CD14-positive monocyte (primary cell): ENCODE measurements around the gene RGS3. TPM values are rescaled to one million over a fixed set of nuclear protein-coding genes. Genes with fewer than 3 reads are reported as not detected.

Experiments used
- DNase-seq, 3 donors: peaks; one replicate each; pipeline ENCODE4 v3.0.0-alpha.2; 2011 to 2022
- H2AFZ ChIP-seq: 2 replicates; pipeline ENCODE4 v1.6.0; 2012; ENCODE audit warnings: mild to moderate bottlenecking, low read depth, low read length, inconsistent platforms; ENCODE audit not compliant: insufficient read depth, poor library complexity, severe bottlenecking
- H3K27ac ChIP-seq, 2 donors: 1 replicate in 1 of 2; 2 replicates in 1 of 2; pipeline ENCODE4 v1.5.1; 2012 to 2013; ENCODE audit warnings: low read length in 2 of 2, control low read depth in 1 of 2, inconsistent platforms in 1 of 2, low read depth in 1 of 2, mild to moderate bottlenecking in 1 of 2
- H3K27me3 ChIP-seq, 2 donors: one replicate each; pipeline versions ENCODE4 v1.6.0 to v1.6.1; 2011 to 2013; ENCODE audit warnings: low read length in 2 of 2; ENCODE audit not compliant: control insufficient read depth in 2 of 2, insufficient read depth in 2 of 2
- H3K36me3 ChIP-seq, 2 donors: replicated peaks in 1 of 2; 1 replicate in 1 of 2; 2 replicates in 1 of 2; pipeline versions ENCODE4 v1.5.1 to v1.6.1; 2012 to 2013; ENCODE audit warnings: low read length in 2 of 2, control low read depth in 1 of 2, inconsistent platforms in 1 of 2, mild to moderate bottlenecking in 1 of 2; ENCODE audit not compliant: insufficient read depth in 2 of 2, control insufficient read depth in 1 of 2
- H3K4me1 ChIP-seq, 2 donors: 1 replicate in 1 of 2; 2 replicates in 1 of 2; pipeline versions ENCODE4 v1.5.1 to v1.6.1; 2012 to 2013; ENCODE audit warnings: low read length in 2 of 2, control low read depth in 1 of 2, inconsistent platforms in 1 of 2, mild to moderate bottlenecking in 1 of 2, moderate library complexity in 1 of 2; ENCODE audit not compliant: insufficient read depth in 2 of 2, control insufficient read depth in 1 of 2
- H3K4me2 ChIP-seq: replicated peaks from 2 replicates; pipeline ENCODE3; 2012; ENCODE audit warnings: low read length, moderate library complexity, mild to moderate bottlenecking; ENCODE audit not compliant: poor library complexity, severe bottlenecking; ENCODE audit errors: extremely low read depth
- H3K4me3 ChIP-seq, 3 experiments: fragments of 200-600 bp in 1 of 3; sonication (generic) in 1 of 3; replicated peaks in 1 of 3; 1 replicate in 2 of 3; 2 replicates in 1 of 3; pipeline ENCODE4 v1.5.1; 2011 to 2013; ENCODE audit warnings: low read length in 3 of 3, mild to moderate bottlenecking in 3 of 3, control low read depth in 2 of 3, low read depth in 2 of 3, inconsistent platforms in 1 of 3, moderate library complexity in 1 of 3
- H3K79me2 ChIP-seq: 2 replicates; pipeline ENCODE4 v1.6.0; 2012; ENCODE audit warnings: mild to moderate bottlenecking, control low read depth, inconsistent platforms, low read length, moderate library complexity; ENCODE audit not compliant: insufficient read depth
- H3K9ac ChIP-seq: 2 replicates; pipeline ENCODE4 v1.6.0; 2017; ENCODE audit warnings: low read length, mild to moderate bottlenecking; ENCODE audit not compliant: insufficient read depth, poor library complexity, severe bottlenecking
- H3K9me3 ChIP-seq, 2 donors: replicated peaks in 1 of 2; 1 replicate in 1 of 2; 2 replicates in 1 of 2; pipeline versions ENCODE4 v1.5.1 to v1.6.1; 2012 to 2013; ENCODE audit warnings: low read length in 2 of 2, control low read depth in 1 of 2; ENCODE audit not compliant: control insufficient read depth in 1 of 2, insufficient read depth in 1 of 2
- H4K20me1 ChIP-seq: 2 replicates; pipeline ENCODE4 v1.6.0; 2012; ENCODE audit warnings: mild to moderate bottlenecking, low read length, control low read depth, moderate library complexity; ENCODE audit not compliant: insufficient read depth
- H3K27ac Mint-ChIP-seq, 7 donors: one replicate each; pipeline ENCODE4 v1.8.0; 2020; ENCODE audit warnings: mild to moderate bottlenecking in 7 of 7, mixed read lengths in 7 of 7, moderate library complexity in 6 of 7, inconsistent platforms in 2 of 7
- H3K27me3 Mint-ChIP-seq, 3 donors: one replicate each; pipeline ENCODE4 v1.8.0; 2021 to 2022; ENCODE audit warnings: low read depth in 3 of 3, mild to moderate bottlenecking in 3 of 3, mixed read lengths in 3 of 3, moderate library complexity in 3 of 3, inconsistent platforms in 1 of 3
- H3K36me3 Mint-ChIP-seq, 2 donors: one replicate each; pipeline ENCODE4 v1.8.0; 2020; ENCODE audit warnings: mixed read lengths in 2 of 2, inconsistent platforms in 1 of 2, mild to moderate bottlenecking in 1 of 2
- H3K4me1 Mint-ChIP-seq: one replicate; pipeline ENCODE4 v1.8.0; 2020; ENCODE audit warnings: mild to moderate bottlenecking, mixed read lengths
- H3K4me3 Mint-ChIP-seq, 2 donors: one replicate each; pipeline ENCODE4 v1.8.0; 2020; ENCODE audit warnings: mild to moderate bottlenecking in 2 of 2, mixed read lengths in 2 of 2, moderate library complexity in 1 of 2
- H3K9me3 Mint-ChIP-seq, 7 donors: one replicate each; pipeline ENCODE4 v1.8.0; 2020 to 2022; ENCODE audit warnings: mixed read lengths in 7 of 7, mild to moderate bottlenecking in 6 of 7, moderate library complexity in 6 of 7, inconsistent platforms in 2 of 7
- WGBS: methylation state at CpG from one replicate; pipeline ENCODE4 v1.1.5; 2013; ENCODE audit warnings: missing lambda C conversion rate; ENCODE audit not compliant: insufficient coverage; 5-methylcytosine and 5-hydroxymethylcytosine counted together
- intact Hi-C, 2 donors: fragments of 100-400 bp; cut with micrococcal nuclease; formaldehyde crosslinking; loops; one replicate each; pipeline versions ENCODE4 v1.15.0 to v1.15.1; 2023
- polyA plus RNA-seq, 3 donors: library from polyadenylated mRNA; depleted of rRNA in 1 of 3; unstranded in 2 of 3; stranded (reverse) in 1 of 3; fragments of 300-500 nt in 2 of 3; fragments of >200 nt in 1 of 3; fragmentation: Illumina TruSeq in 2 of 3; gene quantifications; 1 replicate in 2 of 3; 2 replicates in 1 of 3; pipeline ENCODE4 v1.2.3, GENCODE V29; 2012 to 2021
- TF ChIP-seq, protein P1 (sequence below): fragments of 200-600 bp; IDR thresholded peaks from one replicate; pipeline ENCODE4 v1.8.0; 2022; ENCODE audit warnings: antibody characterized with exemption, mild to moderate bottlenecking

The RGS3 gene
- polyA plus RNA-seq, 3 donors: 9.1 to 16.2 (median 15.8) TPM

DNA sequence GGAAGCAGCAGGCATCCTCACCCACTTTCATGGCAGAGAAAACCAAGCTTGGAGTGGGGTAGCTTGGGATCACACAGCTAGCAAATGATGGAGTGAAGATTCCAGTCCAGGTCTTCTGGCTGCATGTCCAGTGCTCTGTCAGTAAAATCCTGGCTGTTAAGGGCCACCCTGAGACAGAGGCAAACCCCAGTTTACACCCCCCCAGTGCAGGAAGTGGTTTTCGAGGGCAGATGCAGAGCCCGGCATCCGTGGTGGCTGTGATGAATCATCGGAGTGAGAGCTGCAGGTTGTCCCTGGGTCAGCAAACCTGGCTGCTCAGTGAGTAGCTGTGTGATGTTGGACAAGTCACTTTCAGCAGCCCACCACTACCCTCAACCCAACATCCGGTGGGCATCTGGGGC lies 115.4 kb downstream of the RGS3 start:
- DNase-seq: peak; percentile 86 to 90 (median 88)
- peak overlapping the region; percentile 94 to 99 (median 97) for H3K27ac Mint-ChIP-seq
- Histone ChIP-seq H3K9me3 (no peaks in the 10 kb centered on the region), H3K4me2 (peak overlapping the region; percentile 93), H3K27ac (peak overlapping the region; percentile 89 to 94), H3K36me3 (peaks cover 12 to 17% of the 10 kb centered on the region in 2 donors), H3K4me1 (peaks cover 65 to 68% of the 10 kb centered on the region in 2 donors), H4K20me1 (peaks cover 22% of the 10 kb centered on the region), H3K9ac (peak overlapping the region; percentile 67), H3K79me2 (peaks cover 34% of the 10 kb centered on the region), H3K27me3 (no peaks in the 10 kb centered on the region), H3K4me3 (peak overlapping the region in 1 of 3 experiments; percentile 81), H2AFZ (no peak overlapping the region)
- WGBS: no CpG with 5 or more reads among the region's 5 CpGs
- intact Hi-C loops: no loop called here
- peak overlapping the region in 1 of 2 donors; percentile 73 for H3K4me3 Mint-ChIP-seq
- H3K27me3 Mint-ChIP-seq: no peaks in the 10 kb centered on the region
- TF ChIP-seq, protein P1, sequence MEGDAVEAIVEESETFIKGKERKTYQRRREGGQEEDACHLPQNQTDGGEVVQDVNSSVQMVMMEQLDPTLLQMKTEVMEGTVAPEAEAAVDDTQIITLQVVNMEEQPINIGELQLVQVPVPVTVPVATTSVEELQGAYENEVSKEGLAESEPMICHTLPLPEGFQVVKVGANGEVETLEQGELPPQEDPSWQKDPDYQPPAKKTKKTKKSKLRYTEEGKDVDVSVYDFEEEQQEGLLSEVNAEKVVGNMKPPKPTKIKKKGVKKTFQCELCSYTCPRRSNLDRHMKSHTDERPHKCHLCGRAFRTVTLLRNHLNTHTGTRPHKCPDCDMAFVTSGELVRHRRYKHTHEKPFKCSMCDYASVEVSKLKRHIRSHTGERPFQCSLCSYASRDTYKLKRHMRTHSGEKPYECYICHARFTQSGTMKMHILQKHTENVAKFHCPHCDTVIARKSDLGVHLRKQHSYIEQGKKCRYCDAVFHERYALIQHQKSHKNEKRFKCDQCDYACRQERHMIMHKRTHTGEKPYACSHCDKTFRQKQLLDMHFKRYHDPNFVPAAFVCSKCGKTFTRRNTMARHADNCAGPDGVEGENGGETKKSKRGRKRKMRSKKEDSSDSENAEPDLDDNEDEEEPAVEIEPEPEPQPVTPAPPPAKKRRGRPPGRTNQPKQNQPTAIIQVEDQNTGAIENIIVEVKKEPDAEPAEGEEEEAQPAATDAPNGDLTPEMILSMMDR: no peak
- peaks cover 75% of the 10 kb centered on the region for H3K4me1 Mint-ChIP-seq
- no peaks in the 10 kb centered on the region for H3K9me3 Mint-ChIP-seq
- peaks cover 17 to 19% of the 10 kb centered on the region in 2 donors for H3K36me3 Mint-ChIP-seq

DNA sequence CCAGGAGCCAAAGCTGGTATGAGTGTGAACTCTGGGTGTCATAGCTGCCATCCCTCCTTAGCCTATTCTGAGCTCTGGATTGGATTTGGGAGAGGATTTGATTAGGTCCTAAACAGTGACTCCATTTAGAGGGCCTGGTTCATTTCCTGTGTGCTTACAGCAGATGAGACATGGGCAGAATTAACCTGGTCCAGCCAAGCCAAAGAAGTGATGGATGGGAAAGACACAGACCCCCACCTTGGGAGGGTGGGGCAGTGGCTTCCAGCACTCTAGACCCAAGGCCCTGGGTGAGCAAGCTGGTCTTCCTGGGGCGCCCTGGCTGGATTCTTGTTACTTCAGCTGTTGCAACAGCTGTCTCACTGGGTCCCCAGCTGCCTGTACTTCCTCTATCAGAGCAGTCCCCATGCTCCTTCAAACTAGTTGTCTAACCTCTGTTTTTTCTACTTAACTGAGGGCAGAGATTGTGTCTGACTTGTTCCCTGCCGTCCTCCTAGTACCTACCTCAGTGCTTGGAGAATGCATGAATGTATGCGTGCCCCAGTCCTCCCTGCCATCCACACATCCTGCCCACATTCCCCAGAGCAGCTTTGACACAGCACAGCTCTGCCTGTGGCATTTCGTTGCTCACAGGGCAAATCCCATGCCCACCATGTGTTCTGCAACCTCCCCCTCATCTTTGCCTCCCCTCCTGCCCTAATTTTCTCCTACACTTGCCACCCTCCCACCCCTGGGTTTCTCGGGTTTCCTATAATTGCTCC lies 115.9 kb downstream of the RGS3 start:
- peak overlapping the region; percentile 93 for H3K4me2 ChIP-seq
- peaks cover 73% of the 10 kb centered on the region for H3K4me1 Mint-ChIP-seq
- no peaks in the 10 kb centered on the region for H3K9me3 ChIP-seq
- H3K4me3 ChIP-seq: peak overlapping the region in 2 of 3 experiments; percentile 63 to 81
- peak overlapping the region; percentile 94 to 99 (median 97) for H3K27ac Mint-ChIP-seq
- intact Hi-C loops: loop anchor here (5.0 to 10.0 kb wide), 4 partner anchors 55 to 307 kb away; partner anchors contain the start of genes C9orf43 (in 2 of the 2) and POLE3 (in 2 of the 2)
- peak overlapping the region; percentile 57 to 81 for H3K4me3 Mint-ChIP-seq
- peak overlapping the region; percentile 54 for H2AFZ ChIP-seq
- peaks cover 71 to 73% of the 10 kb centered on the region in 2 donors for H3K4me1 ChIP-seq
- H3K79me2 ChIP-seq: peaks cover 40% of the 10 kb centered on the region
- no peaks in the 10 kb centered on the region for H3K27me3 Mint-ChIP-seq
- 10% methylated on average over 5 of the region's 5 CpGs for WGBS
- H3K36me3 ChIP-seq: peaks cover 18 to 23% of the 10 kb centered on the region in 2 donors
- H4K20me1 ChIP-seq: peaks cover 28% of the 10 kb centered on the region
- H3K9me3 Mint-ChIP-seq: no peaks in the 10 kb centered on the region
- peak overlapping the region; percentile 67 for H3K9ac ChIP-seq
- peak; percentile 83 to 96 (median 88) for DNase-seq
- no peaks in the 10 kb centered on the region for H3K27me3 ChIP-seq
- H3K27ac ChIP-seq: peak overlapping the region; percentile 89 to 94
- peaks cover 22 to 25% of the 10 kb centered on the region in 2 donors for H3K36me3 Mint-ChIP-seq
- TF ChIP-seq, protein P1: no peak
